GM18861 (cell line): ENCODE measurements around the gene SELENOF.
"Not testable (repeated sequence)": the region's sequence is repeated elsewhere in the genome, so short reads cannot be mapped to it uniquely, and the experiment has no call there.

Experiments
- ATAC-seq: cut with Tn5 transposase; IDR thresholded peaks from one replicate; pipeline ENCODE4 v1.9.1; 2021; ENCODE audit not compliant: unreplicated experiment

Gene SELENOF

DNA sequence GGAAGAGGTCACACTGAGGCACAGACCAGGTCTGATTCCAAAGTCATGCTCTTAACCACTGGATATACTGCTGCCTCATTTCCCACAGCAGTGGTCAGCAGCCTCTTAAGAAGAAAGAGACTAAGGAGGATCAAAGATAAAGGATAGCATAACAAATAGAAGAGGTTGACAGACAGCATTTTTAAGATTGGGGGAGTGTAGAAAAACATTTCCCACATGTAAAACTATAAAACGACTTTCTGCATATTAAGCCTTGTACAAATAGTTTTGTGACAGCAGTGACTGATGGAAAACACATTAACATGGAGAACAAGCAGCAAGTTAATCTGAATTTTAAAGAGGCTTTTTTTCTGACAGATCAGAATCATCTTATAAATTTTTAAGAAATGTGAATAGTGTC is 92.0 kb downstream of the SELENOF start:
- ATAC-seq: no peak

DNA sequence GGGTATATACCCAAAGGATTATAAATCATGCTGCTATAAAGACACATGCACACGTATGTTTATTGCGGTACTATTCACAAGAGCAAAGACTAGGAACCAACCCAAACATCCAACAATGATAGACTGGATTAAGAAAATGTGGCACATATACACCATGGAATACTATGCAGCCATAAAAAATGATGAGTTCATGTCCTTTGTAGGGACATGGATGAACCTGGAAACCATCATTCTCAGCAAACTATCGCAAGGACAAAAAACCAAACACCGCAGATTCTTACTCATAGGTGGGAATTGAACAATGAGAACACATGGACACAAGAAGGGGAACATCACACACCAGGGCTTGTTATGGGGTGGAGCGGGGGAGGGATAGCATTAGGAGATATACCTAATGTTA is 94.0 kb downstream of the SELENOF start:
- ATAC-seq: not testable (repeated sequence)

DNA sequence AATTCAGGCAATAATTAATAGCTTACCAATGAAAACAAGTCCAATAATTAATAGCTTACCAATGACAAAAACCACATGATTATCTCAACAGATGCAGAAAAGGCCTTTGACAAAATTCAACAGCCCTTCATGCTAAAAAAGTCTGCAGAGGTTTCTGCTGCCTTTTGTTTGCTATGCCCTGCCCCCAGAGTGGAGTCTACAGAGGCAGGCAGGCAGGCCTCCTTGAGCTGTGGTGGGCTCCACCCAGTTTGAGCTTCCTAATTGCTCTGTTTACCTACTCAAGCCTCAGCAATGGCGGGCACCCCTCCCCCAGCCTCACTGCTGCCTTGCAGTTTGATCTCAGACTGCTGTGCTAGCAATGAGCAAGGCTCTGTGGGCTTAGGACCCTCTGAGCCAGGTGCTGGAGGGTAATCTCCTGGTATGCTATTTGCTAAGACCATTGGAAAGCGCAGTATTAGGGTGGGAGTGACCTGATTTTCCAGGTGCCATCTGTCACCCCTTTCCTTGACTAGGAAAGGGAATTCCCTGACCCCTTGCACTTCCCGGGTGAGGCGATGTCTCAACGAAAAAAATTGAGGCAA is 96.6 kb downstream of the SELENOF start:
- ATAC-seq: not testable (repeated sequence)

DNA sequence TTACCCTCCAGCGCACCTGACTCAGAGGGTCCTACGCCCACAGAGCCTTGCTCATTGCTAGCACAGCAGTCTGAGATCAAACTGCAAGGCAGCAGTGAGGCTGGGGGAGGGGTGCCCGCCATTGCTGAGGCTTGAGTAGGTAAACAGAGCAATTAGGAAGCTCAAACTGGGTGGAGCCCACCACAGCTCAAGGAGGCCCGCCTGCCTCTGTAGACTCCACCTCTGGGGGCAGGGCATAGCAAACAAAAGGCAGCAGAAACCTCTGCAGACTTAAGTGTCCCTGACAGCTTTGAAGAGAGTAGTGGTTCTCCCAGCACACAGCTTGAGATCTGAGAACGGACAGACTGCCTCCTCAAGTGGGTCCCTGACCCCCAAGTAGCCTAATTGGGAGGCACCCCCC is 99.8 kb downstream of the SELENOF start:
- not testable (repeated sequence) for ATAC-seq
